OCI-LY3 (cell line): ENCODE measurements around the gene PDCD11.

Source experiments
- H2AFZ ChIP-seq: fragments of 200-600, 300-600 bp; shearing (Covaris generic); 2 replicates; pipeline ENCODE4 v1.6.0; 2014; ENCODE audit warnings: antibody characterized with exemption, low read depth, low read length
- H3K27ac ChIP-seq: fragments of 200-600, 300-600 bp; sonication (generic); 2 replicates; pipeline ENCODE4 v1.5.1; 2014; ENCODE audit warnings: mild to moderate bottlenecking, low read length, moderate library complexity, mixed read lengths
- H3K27me3 ChIP-seq: fragments of 200-600, 300-600 bp; sonication (generic); 2 replicates; pipeline ENCODE4 v1.6.1; 2014; ENCODE audit warnings: low read depth, low read length, mixed read lengths
- H3K36me3 ChIP-seq: fragments of 200-600, 300-600 bp; sonication (generic); replicated peaks from 2 replicates; pipeline ENCODE3; 2014; ENCODE audit warnings: low read depth, low read length, mixed read lengths
- H3K4me1 ChIP-seq: fragments of 300-600, 200-600 bp; sonication (generic); 2 replicates; pipeline ENCODE4 v1.6.1; 2014; ENCODE audit warnings: low read length, mixed read lengths
- H3K4me2 ChIP-seq: fragments of 200-600, 300-600 bp; sonication (generic); 2 replicates; pipeline ENCODE4 v1.6.1; 2014; ENCODE audit warnings: low read length, mixed read lengths
- H3K4me3 ChIP-seq: fragments of 300-600, 200-600 bp; sonication (generic); 2 replicates; pipeline ENCODE4 v1.5.1; 2014; ENCODE audit warnings: antibody characterized with exemption, mild to moderate bottlenecking, low read length, moderate library complexity
- H3K79me2 ChIP-seq: fragments of 300-600, 200-600 bp; shearing (Covaris generic); 2 replicates; pipeline ENCODE4 v1.6.1; 2014; ENCODE audit warnings: mild to moderate bottlenecking, low read length, mixed read lengths
- H3K9ac ChIP-seq: fragments of 300-600, 200-600 bp; shearing (Covaris generic); 2 replicates; pipeline ENCODE4 v1.6.0; 2014; ENCODE audit warnings: mild to moderate bottlenecking, low read length, moderate library complexity
- H3K9me3 ChIP-seq: fragments of 200-600, 300-600 bp; shearing (Covaris generic); 2 replicates; pipeline ENCODE4 v1.6.1; 2014; ENCODE audit warnings: low read length, mixed read lengths; ENCODE audit not compliant: insufficient read depth
- H4K20me1 ChIP-seq: fragments of 200-600, 300-600 bp; sonication (generic); 2 replicates; pipeline ENCODE4 v1.6.1; 2016; ENCODE audit warnings: low read length, mixed read lengths; ENCODE audit not compliant: insufficient read depth
- EZH2phosphoT487 ChIP-seq: fragments of 200-600 bp; shearing (Covaris generic); IDR thresholded peaks from 2 replicates; pipeline ENCODE4 v1.6.1; 2018; ENCODE audit warnings: antibody characterized with exemption, mixed run types, low read depth
- TF ChIP-seq, protein P1 (sequence below): fragments of 200-600, 300-600 bp; sonication (generic); IDR thresholded peaks from 2 replicates; pipeline ENCODE4 v1.5.1; 2014; ENCODE audit warnings: antibody characterized with exemption, low read length, low read depth

PDCD11 gene

DNA sequence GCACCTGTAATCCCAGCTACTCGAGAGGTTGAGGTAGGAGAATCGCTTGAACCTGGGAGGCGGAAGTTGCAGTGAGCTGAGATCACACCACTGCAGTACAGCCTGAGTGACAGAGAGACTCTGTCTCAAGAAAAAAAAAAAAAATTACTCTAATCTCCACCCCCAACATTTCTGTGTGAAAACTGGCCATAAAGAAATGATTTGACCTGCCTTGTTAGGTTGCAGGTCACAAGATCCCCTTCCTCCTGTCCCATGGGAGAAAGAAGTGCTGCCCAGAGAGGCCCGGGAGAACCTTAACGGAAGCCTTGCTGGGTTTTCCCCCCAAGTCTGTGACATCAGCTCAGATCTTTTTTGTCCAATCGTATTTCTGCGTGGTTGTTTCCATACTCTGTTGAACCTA is 71.0 kb downstream of the PDCD11 start:
- Histone ChIP-seq H3K4me2 (peak overlapping the region; percentile 50), H3K9ac (peak overlapping the region; percentile 46; the same call in 1 of the 2 replicates), H3K36me3 (no peaks in the 10 kb centered on the region)

DNA sequence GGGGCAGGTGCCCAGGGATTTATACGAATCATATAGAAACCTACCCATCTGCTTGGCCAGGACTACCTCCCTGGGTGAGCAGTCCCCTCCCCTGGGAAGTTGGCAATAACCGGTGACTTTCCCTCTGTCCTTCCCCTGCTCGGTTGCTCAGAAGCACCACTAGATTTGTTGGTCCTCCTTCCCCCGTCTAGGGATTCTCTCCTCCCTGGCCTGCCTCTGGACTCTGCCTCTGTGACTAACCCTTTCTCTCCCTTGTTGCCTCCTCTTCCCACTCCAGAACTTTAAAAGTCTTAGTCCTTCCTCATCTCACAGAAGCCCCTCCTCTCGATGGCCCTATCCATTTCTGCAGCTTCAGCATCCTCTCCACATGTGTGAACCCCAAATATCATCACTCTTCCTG is 72.8 kb downstream of the PDCD11 start:
- Histone ChIP-seq H3K9ac (no peak overlapping the region), H3K4me2 (0 out of 2 replicates have a peak overlapping the region, but pooled peaks have one; percentile 0), H3K27me3 (no peaks in the 10 kb centered on the region), H3K27ac (no peak overlapping the region), H3K79me2 (no peaks in the 10 kb centered on the region), H3K4me1 (peaks cover 83% of the 10 kb centered on the region), H3K36me3 (no peaks in the 10 kb centered on the region), H2AFZ (no peak overlapping the region), H4K20me1 (no peaks in the 10 kb centered on the region), H3K9me3 (no peaks in the 10 kb centered on the region), H3K4me3 (no peak overlapping the region)
- TF ChIP-seq EZH2phosphoT487 = no peak
- TF ChIP-seq, protein P1, sequence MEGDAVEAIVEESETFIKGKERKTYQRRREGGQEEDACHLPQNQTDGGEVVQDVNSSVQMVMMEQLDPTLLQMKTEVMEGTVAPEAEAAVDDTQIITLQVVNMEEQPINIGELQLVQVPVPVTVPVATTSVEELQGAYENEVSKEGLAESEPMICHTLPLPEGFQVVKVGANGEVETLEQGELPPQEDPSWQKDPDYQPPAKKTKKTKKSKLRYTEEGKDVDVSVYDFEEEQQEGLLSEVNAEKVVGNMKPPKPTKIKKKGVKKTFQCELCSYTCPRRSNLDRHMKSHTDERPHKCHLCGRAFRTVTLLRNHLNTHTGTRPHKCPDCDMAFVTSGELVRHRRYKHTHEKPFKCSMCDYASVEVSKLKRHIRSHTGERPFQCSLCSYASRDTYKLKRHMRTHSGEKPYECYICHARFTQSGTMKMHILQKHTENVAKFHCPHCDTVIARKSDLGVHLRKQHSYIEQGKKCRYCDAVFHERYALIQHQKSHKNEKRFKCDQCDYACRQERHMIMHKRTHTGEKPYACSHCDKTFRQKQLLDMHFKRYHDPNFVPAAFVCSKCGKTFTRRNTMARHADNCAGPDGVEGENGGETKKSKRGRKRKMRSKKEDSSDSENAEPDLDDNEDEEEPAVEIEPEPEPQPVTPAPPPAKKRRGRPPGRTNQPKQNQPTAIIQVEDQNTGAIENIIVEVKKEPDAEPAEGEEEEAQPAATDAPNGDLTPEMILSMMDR = no peak

More for the DNA sequence above, 71.0 kb downstream of the PDCD11 start:
- H3K79me2 ChIP-seq = no peaks in the 10 kb centered on the region
- H3K27me3 ChIP-seq = no peaks in the 10 kb centered on the region
- no peaks in the 10 kb centered on the region for H4K20me1 ChIP-seq
- peak overlapping the region; percentile 28; the same call in 1 of the 2 replicates for H3K4me3 ChIP-seq
- no peaks in the 10 kb centered on the region for H3K9me3 ChIP-seq
- peaks cover 78% of the 10 kb centered on the region for H3K4me1 ChIP-seq
- peak overlapping the region; percentile 75 for H3K27ac ChIP-seq
- H2AFZ ChIP-seq = peak overlapping the region; percentile 66
- no peak for TF ChIP-seq EZH2phosphoT487
- TF ChIP-seq, protein P1 = no peak

DNA sequence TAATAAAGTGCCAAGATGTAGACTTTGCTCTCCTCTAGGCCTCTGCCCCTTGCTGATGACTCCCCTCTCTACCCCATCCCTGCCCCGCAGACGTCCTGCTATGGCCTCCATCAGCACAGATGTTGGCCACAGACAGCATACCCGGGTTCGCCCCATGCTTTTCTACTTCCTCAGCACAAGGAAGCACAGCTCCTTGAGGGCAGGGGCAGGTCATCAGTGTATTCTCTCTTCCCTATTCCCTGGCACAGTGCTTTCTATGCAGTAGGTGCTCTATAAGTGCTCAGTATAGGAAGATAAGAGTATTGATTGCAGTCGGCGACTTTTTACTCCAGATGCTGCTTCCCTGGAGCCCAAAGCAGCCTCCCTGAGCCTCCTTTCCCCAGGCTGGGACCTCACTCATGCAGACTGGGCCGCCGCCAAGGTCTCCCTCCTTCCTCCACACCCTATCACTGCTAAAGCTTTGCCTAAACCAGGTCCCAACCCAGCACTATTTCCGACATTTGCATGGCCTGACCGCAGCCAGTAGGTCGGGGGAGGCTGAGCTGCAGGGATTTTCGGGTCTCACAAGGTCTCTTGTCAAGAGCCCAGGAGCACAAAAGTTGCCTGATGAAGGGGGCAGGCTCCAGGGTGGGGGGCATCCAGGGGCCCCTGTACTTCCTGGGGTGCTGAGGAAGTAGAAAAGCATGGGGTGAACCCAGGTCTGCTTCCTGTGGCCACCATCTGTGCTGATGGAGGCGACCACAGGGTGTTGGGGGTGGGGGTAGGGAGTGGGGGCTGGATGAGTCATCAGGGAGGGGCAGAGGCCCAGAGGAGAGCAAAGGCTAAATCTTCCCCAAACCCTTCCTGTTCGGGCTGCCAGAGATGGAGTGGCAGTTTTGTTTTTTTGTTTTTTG is 74.6 kb downstream of the PDCD11 start:
- Histone ChIP-seq H3K4me3 (peak overlapping the region; percentile 70), H3K9ac (peak overlapping the region; percentile 69), H3K4me2 (peak overlapping the region; percentile 95), H3K27ac (peak overlapping the region; percentile 93), H3K9me3 (no peaks in the 10 kb centered on the region), H3K79me2 (no peaks in the 10 kb centered on the region), H3K36me3 (no peaks in the 10 kb centered on the region), H4K20me1 (no peaks in the 10 kb centered on the region), H2AFZ (no peak overlapping the region), H3K27me3 (no peaks in the 10 kb centered on the region), H3K4me1 (peaks cover 65% of the 10 kb centered on the region)
- TF ChIP-seq, protein P1 = no peak
- no peak for TF ChIP-seq EZH2phosphoT487

DNA sequence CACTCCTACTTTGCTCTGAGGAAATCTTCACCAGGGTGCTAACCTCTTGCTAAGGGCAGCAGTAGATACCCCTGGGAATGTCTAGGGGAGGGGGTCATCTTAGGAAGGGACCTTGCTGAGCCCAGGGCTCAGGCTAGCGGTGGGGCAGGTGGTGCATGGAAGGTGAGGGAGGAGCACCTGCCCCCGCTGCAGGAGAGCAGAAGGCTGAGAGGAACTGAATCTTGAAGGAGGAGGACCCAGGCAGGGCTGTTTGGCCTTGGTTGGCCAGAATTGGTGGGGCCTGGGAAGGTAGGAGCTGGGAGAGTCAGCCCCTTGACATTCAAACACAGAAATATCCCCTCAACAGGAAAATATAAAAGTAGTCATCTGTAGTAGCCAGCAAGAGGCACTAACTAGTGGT is 75.6 kb downstream of the PDCD11 start:
- H3K27me3 ChIP-seq = no peaks in the 10 kb centered on the region
- no peaks in the 10 kb centered on the region for H3K9me3 ChIP-seq
- no peaks in the 10 kb centered on the region for H4K20me1 ChIP-seq
- H2AFZ ChIP-seq = no peak overlapping the region; the same call in 1 of the 2 replicates
- peak overlapping the region; percentile 95 for H3K4me2 ChIP-seq
- H3K4me1 ChIP-seq = peaks cover 66% of the 10 kb centered on the region
- peak overlapping the region; percentile 69 for H3K9ac ChIP-seq
- peak overlapping the region; percentile 93 for H3K27ac ChIP-seq
- H3K4me3 ChIP-seq = peak overlapping the region; percentile 70
- H3K79me2 ChIP-seq = no peaks in the 10 kb centered on the region
- TF ChIP-seq, protein P1 = no peak
- TF ChIP-seq EZH2phosphoT487 = no peak
- no peaks in the 10 kb centered on the region for H3K36me3 ChIP-seq
